Suppressor macrophage treated with lipopolysaccharide for 1 hour (primary cell): ENCODE data around the gene MYO10.
"Not testable (repeated sequence)": the region's sequence is repeated elsewhere in the genome, so short reads cannot be mapped to it uniquely, and the experiment has no call there.

Experiments
- DNase-seq, 3 donors: peaks; one replicate each; pipeline ENCODE4 v3.0.0-alpha.2; 2020 to 2022

The MYO10 gene

GRCh38 chr5:16936150-16936988 lies at the start of gene MYO10:
MYO10 (minus strand) TSS chr5:16936288; CDS start chr5:16935808, 480 bp downstream.
- peak; percentile 83 to 97 (median 93) for DNase-seq

DNA sequence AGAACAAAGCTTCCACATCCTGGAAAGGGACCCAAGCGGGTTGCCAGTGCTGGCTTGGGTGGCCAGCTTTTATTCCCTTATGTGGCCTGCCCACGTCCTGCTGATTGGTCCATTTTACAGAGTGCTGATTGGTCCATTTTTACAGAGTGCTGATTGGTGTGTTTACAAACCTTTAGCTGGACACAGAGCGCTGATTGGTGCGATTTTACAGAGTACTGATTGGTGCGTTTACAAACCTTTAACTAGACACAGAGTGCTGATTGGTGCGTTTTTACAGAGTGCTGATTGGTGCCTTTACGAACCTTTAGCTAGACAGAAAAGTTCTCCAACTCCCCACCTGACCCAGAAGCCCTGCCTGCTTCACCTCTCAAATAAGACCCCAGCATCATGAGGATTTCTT lies 49.2 kb upstream of the MYO10 start:
- not testable (repeated sequence) for DNase-seq

GRCh38 chr5:16983972-16984371 lies 47.9 kb upstream of the MYO10 start:
- DNase-seq, result no peak

GRCh38 chr5:16983022-16983639 lies 47.0 kb upstream of the MYO10 start:
- DNase-seq, result no peak

GRCh38 chr5:16981700-16982099 lies 45.6 kb upstream of the MYO10 start:
- no peak for DNase-seq

GRCh38 chr5:16980983-16981382 lies 44.9 kb upstream of the MYO10 start:
- DNase-seq, result no peak

GRCh38 chr5:16978296-16978695 lies 42.2 kb upstream of the MYO10 start:
- DNase-seq, result no peak

GRCh38 chr5:16976625-16977008 lies 40.5 kb upstream of the MYO10 start:
- no peak for DNase-seq

- peak in 1 of 3 donors; percentile 16 for DNase-seq
Observed at GRCh38 chr5:16975950-16976624, 40.0 kb upstream of the MYO10 start.

DNA sequence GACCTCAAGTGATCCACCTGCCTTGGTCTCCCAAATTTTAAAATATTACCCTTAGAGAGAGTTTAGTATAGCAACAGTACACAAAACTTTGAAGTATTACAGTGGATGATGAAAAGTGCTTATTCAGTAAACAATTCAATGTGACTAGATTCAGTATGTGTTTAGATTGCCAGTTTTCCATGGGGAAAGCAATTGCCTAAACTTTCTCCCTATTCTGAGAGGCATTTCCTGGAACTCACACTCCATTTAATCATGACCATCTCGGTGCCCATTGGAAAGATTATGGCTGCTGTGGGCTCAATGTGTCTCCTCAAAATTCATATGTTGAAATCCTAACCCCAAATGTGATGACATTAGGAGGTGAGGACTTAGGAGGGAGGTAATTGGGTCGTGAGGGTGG lies 38.9 kb upstream of the MYO10 start:
- DNase-seq, result no peak

DNA sequence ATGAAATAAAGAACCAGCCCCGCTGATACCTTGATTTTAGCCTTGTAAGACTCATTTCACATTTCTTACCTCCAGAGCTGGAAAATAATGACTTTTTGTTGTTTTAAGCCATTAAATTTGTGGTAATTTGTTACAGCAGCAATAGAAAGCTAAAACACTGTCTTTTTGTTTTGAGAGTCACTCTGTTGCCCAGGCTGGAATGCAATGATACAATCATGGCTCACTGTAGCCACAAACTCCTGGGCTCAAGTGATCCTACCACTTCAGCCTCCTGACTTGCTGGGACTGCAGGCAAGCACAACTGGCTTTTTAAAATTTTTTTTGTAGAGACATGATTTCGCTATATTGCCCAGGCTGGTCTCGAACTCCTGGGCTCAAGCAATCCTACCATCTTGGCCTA lies 34.7 kb upstream of the MYO10 start:
- DNase-seq, result no peak

DNA sequence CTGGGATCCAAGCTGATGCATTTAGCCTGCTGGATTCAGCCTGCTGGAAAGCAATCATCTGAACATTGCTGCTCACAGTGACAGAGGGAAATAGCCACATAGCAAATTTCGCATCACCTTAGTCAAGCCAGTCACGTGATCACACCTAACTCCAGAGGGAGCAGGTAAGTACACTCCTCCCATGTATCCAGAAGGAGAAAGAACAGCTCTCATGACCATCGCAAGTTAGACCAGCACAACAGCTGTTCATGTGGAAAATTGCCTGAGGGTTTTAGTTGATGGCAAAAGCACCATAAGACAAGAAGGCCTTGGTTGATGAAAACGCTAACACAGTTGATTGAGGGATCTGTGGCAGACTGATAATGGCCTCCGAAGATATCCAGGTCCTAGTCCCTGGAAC lies 34.2 kb upstream of the MYO10 start:
- DNase-seq, result no peak

DNA sequence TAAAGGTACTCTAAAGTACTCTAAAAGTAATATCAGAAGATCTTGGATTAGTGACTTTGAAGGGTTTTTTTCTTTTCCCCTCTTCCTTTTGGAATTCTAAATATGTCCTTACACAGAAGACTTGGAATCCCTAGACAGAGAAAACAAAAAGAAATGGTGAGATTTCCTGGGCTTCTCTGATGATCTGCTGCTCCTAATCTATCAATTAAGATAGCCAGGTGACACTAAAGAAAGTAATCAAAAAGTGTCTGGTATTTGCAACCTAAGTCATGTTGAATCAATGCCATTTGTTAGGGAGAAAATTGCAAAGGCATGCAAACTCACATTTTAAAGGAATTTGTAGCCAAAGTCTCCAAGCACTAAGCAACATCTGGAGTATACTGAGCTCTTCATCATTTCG lies 29.5 kb upstream of the MYO10 start:
- no peak for DNase-seq

GRCh38 chr5:16963821-16964220 lies 27.7 kb upstream of the MYO10 start:
- DNase-seq, result no peak

GRCh38 chr5:16961131-16961530 lies 25.0 kb upstream of the MYO10 start:
- DNase-seq, result no peak

- no peak for DNase-seq
Observed at GRCh38 chr5:16957304-16958196, 21.5 kb upstream of the MYO10 start.

- no peak for DNase-seq
Observed at GRCh38 chr5:16953729-16954128, 17.6 kb upstream of the MYO10 start.

- no peak for DNase-seq
Observed at GRCh38 chr5:16952968-16953671, 17.0 kb upstream of the MYO10 start.

- no peak for DNase-seq
Observed at GRCh38 chr5:16946725-16947124, 10.6 kb upstream of the MYO10 start.

DNA sequence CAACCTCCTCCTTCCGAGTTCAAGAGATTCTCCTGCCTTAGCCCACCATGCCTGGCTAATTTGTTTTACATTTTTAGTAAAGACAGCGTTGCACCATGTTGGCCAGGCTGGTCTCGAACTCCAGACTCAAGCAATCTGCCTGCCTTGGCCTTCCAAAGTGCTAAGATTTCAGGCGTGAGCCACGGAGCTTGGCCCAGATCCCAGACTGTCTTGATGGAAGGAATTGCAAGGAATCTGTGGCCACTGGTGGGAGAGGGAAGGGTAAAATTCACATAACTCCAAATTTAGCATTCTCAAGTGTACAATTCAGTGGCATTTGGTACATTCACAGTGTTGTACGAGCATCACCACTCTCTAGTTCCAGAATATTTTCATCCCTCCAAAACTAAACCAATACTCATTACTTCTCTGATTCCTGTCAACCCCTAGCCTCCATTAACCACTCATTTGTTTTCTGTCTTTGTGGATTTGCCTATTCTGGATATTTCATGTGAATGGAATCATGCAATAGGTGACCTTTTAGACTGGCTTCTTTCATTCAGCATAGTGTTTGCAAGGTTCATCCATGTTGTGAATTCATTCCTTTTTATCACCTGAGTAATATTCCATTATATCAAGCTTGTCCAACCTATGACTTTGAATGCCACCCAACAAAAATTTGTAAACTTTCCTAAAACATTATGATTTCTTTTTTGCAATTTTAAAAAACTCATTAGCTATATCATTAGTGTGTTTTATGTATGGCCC lies 8.9 kb upstream of the MYO10 start:
- no peak for DNase-seq
